Measurements from ENCODE around the gene SLC16A12.

DNA sequence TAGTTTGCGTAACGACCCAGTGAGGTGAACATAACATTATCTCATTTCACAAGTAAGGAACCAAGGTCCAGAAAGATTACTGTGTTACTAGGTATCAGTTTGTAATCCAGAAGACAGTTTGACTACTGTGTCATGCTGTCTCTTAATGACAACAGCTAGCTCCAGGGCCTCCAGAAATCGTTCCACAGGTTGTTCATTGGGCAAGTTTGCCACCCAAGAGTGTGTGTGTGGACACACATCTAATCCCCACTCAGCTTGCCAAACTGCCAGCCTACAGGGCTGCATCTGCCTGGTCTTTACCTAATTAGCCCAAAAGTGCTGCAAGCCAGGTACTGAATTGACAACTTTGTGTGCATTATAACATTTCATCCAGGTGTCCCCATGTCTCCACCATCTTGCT, 27.9 kb upstream of the SLC16A12 start:
- TF ChIP-seq, protein P1, sequence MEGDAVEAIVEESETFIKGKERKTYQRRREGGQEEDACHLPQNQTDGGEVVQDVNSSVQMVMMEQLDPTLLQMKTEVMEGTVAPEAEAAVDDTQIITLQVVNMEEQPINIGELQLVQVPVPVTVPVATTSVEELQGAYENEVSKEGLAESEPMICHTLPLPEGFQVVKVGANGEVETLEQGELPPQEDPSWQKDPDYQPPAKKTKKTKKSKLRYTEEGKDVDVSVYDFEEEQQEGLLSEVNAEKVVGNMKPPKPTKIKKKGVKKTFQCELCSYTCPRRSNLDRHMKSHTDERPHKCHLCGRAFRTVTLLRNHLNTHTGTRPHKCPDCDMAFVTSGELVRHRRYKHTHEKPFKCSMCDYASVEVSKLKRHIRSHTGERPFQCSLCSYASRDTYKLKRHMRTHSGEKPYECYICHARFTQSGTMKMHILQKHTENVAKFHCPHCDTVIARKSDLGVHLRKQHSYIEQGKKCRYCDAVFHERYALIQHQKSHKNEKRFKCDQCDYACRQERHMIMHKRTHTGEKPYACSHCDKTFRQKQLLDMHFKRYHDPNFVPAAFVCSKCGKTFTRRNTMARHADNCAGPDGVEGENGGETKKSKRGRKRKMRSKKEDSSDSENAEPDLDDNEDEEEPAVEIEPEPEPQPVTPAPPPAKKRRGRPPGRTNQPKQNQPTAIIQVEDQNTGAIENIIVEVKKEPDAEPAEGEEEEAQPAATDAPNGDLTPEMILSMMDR (IDR thresholded peaks at IDR 0.05), result no peak
- TF ChIP-seq POLR2A (IDR thresholded peaks at IDR 0.05), result no peak
